NCI-H1694 (cell line): ENCODE measurements around the gene SPDYE3.
"Not testable (repeated sequence)": the region's sequence is repeated elsewhere in the genome, so short reads cannot be mapped to it uniquely, and the experiment has no call there.

Experiments
- DNase-seq: peaks from one replicate; lab custom pipeline; 2025; lab: John Stamatoyannopoulos, UW

SPDYE3 gene

DNA sequence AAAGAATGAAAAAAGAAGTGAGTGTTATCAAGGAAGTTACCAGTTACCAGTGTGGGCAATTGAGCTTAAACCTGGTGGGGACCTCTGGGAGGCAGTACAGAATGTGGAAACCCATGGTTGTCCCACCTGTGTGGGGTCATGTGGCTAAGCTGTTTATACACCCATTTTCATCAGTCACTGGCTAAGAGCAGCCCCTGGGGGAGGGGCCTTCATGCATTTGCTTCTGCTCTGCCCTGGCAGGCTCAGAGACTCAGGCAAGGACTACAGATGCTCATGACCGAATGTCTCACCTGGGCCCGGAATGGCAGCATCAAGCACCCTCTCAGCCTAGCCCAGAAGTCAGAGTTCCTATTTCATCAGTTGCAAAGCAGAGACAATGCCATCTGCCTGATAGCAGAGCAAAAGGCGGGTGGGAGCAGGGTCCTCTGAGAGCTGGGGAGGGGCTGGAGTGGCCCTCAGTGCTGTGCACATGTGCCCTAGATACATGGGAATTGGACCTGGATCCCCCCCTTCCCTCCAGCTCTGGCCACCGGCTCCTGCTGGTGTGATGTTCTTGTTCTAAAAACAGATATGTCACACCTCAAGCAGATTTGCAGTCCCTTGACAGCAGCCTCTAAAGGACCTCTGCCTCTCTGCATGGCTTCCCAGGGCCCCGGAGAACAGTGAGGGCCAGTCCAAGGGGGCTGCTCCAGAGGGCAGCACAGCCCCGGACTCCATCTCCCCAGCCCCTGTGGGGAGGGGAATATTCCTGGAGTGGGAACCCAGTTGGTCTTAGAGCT, 20.1 kb upstream of the SPDYE3 start:
- DNase-seq, result not testable (repeated sequence)

DNA sequence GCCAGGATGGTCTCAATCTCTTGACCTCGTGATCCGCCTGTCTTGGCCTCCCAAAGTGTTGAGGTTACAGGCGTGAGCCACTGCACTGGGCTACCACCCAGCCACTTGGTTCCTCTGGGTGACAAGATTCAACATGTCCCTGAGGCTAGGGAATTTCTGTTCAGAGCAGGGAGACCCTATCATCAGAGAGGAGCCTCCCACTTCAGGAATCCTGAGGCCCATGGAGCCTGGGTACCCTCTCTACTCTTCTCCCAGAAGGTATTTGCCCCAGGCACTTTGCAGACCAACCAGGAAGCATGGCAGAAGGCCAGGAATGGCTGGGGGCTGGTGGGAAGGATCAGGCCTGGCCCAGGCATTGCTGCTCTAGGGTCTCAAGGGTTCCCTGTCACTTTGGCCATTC, 19.2 kb upstream of the SPDYE3 start:
- DNase-seq, result not testable (repeated sequence)

DNA sequence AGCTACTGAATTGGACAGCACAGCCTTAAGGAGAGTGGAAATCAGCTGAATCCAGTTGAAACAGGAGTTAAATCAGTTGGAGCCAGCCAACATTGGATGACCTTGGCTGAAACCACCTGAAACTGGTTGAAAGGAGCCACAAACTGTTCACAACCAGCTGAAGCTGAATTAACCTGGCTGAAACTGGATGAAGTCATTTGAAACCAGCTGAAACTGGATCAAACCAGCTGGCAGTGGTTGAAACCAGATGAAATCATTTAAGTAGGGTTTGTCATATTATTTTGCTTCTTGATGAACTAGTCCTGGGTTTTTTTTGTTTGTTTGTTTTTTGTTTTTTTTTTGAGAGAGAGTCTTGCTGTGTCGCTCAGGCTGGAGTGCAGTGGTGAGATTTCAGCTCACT, 15.3 kb upstream of the SPDYE3 start:
- not testable (repeated sequence) for DNase-seq

- DNase-seq, result not testable (repeated sequence)
Measured at GRCh38 chr7:100295269-100295668, 12.2 kb upstream of the SPDYE3 start.

DNA sequence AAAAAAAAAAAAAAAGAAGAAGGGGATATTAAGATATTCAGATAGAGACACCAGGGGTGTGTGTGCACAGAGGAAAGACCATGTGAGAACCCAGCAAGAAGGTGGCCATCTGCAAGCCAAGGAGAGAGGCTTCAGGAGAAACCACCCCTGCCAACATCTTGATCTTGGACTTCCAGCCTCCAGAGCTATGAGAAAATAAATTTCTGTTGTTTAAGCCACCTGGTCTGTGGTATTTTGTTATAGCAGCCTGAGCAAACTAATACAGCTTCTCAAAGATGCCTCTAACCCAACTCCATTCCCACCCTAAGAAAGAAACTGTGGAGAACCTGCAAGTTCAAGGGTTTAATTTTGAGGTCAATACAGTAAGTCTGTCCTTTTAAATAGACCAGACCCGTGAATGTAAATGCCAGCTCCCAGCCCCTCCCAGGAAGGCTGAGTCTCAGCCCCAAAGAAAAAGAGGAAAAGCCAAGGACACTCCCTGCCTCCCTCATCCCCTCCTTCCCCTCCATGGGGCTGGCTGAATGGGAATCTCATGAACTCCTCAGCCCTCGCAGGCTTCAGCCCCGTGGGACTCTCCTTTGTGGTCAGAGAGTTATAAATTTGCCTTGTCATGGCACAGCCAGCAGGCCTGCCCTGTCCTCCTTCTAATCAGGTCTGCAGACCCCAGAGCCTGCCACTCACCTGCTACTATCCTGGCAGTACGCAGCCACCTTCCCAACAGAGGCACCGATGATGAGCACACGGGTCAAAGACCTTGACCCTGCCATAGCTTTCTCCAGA, 9.5 kb upstream of the SPDYE3 start:
- not testable (repeated sequence) for DNase-seq

DNA sequence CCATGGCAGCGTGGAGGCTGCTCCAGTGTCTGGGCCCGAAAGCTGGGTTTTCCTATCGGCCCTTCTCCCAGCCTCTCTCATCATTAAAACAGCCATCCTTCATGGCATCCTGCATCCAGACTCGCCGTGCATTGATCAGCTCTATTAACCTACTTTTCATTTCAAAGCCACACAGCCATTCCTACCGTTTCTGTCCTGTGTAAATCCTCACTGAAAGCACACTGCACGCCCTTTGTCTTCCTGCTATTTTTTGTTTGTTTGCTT, 8.9 kb upstream of the SPDYE3 start:
- not testable (repeated sequence) for DNase-seq

- not testable (repeated sequence) for DNase-seq
Measured at GRCh38 chr7:100304526-100304925, 3.0 kb upstream of the SPDYE3 start.

GRCh38 chr7:100318329-100318728, 10.8 kb downstream of the SPDYE3 start:
- not testable (repeated sequence) for DNase-seq

DNA sequence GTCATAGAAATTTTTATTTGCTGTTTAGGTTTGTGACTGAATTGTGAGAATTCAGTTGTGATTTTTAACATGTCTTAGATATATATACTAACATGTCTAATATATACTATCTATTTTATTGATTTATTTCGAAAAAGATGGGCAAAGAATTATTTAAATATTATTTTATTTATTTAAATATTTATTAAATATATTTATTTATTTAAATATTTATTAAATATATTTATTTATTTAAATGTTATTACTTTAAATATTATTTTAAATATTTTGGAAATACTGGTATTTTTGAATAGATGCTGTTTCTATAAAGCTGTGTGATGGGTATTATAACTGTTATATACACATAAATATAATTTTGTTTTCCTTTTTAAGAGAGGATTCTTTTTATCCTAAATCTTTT, 14.1 kb downstream of the SPDYE3 start:
- DNase-seq, result not testable (repeated sequence)

DNA sequence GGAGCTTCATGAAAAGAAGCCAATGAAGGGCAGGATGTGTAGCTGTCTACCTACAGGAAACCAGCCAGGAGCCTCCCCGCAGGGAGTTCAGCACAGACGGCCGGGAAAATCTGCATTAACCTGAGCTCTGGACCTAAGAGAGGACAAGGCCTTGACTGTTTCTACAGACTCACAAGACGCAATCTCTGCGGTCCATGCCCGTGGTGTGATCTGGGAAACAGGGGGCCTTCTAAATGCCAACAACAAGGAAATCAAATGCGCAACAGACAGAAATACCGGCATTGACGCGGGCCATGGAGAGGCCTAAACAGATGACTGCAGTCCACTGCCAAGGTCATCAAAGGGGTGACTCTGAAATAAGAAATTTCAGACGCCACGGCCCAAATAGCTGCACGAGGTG, 16.7 kb downstream of the SPDYE3 start:
- DNase-seq, result not testable (repeated sequence)

DNA sequence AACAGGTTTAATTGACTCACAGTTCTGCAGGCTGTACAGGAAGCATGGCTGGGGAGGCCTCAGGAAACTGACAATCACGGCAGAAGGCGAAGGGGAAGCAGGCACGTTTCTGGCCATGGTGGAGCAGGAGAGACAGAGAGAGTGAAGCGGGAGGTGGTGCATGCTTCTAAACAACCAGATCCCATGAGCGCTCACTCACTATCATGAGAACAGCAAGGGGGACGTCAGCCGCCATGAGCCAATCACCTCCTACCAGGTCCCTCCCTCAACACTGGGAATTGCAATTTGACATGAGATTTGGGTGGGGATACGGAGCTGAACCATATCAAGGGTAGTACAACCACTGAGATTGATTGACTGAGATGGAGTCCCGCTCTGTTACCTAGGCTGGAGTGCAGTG, 18.2 kb downstream of the SPDYE3 start:
- DNase-seq, result not testable (repeated sequence)

DNA sequence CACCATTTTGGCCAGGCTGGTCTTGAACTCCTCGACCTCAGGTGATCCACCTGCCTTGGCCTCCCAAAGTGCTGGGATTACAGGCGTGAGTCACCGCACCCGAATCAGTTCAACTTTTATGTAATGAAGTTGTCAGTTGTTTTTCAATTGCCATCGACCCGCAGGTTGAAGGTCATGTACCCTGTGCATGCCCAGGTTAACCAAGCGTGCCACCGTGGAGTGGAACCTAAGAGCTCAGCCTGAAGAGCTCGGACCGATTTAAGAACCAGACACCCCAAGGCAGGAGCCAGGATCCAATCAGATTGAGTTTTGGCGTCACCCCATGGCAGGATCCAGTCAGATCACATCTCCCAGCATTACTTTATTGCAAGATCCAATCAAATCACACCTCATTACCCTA, 19.4 kb downstream of the SPDYE3 start:
- DNase-seq, result not testable (repeated sequence)

DNA sequence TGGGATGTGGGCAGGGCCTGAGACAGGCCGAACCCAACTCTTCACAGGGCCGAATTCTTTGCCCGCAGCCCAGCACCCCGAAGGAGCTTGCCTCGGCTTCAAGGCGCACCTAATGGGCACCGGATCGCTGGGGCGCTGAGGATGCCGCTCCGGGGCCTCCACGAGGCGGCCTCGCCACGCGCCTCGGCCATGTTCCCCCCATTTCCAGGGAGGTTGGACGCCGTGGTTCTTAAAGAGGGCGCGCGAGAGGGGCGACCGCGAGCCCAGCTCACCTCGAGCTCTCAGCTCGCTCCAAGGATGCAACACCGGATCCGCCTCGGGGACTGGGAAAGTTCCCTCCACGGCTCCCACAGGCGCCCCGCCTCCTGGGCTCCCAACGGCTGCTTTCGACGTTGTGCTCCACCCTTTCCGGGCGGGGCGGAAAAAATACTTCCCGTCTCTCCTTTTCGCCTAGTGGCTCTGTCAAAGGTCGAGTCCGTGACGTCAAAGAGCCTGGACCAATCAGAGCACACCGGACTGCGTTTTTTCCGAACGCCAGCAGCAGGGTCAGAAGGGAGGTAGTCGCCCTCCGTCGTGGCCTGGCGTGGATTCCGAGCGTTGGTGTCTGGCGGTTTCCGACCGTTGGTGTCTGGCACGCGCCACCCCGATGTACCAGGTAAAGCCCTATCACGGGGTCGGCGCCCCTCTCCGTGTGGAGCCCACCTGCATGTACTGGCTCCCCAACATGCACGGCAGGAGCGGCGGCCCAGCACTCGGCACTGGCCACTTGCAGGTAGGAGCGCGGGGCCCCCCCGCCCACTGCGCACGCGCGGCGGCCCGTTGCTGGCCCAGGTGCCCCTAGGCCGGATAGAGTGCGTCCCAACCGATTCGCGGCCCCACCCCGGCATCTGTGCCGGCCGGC, 28.3 kb downstream of the SPDYE3 start:
- peak; percentile 86 for DNase-seq

DNA sequence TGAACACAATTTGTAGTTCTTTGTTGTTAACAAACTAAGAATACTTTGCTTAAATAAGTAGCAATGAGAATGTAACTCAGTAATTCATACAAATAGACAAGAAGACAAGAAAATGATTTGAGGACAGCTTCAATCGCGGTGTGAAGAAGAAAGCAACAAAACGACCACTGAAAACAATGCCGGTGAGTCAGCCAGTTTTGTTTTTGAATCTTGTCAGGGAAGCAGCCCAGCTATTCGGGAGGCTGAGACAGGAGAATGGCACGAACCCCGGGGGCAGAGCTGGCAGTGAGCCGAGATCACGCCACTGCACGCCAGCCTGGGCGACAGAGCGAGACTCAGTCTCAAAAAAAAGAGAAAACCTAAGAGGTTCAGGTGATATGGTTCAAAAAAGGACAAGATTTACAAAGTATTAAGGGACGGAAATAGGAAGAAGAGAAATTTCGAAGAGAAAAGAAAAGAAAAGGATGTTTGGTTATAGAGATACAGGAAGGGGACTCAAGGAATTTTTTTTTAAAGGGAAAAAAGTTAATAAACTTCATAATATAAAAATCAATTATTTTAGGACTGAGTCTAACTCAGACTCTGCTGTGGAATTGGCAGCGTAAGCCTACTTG, 30.7 kb downstream of the SPDYE3 start:
- not testable (repeated sequence) for DNase-seq

- not testable (repeated sequence) for DNase-seq
Measured at GRCh38 chr7:100341286-100341685, 33.8 kb downstream of the SPDYE3 start.

DNA sequence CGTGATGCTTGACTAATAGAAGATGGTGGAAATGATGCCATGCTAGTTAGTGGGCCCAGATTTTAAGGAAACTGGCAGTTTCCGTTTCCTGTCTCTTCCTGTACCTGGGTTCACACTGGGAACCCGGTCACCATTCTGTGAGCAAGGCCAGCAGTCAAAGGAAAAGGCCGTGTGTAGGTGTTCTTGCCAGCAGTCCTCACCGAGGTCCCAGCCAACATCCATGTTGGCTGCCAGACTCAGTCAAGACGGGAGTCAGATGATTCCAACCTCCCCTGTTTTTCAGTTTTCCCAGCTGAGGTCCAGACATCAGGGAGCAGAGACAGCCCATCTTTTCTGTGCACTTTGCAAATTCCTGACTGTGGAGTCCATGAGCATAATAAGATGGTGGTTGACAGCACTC, 35.3 kb downstream of the SPDYE3 start:
- no peak for DNase-seq

GRCh38 chr7:100344124-100344559, 36.6 kb downstream of the SPDYE3 start:
- DNase-seq, result not testable (repeated sequence)

GRCh38 chr7:100344560-100345287, 37.2 kb downstream of the SPDYE3 start:
- DNase-seq, result not testable (repeated sequence)

DNA sequence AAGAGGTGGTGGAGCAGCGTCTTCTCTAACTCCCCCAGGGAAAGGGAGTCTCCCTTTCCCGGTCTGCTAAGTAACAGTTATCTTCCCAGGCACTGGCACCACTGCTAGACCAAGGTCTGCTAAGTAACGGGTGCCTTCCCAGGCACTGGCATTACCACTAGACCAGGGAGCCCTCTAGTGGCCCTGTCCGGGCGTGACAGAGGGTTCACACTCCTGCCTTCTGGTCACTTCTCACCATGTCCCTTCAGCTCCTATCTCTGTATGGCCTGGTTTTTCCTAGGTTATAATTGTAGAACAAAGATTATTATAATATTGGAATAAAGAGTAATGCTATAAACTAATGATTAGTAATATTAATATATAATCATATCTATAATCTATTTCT, 37.8 kb downstream of the SPDYE3 start:
- DNase-seq, result peak; percentile 75

DNA sequence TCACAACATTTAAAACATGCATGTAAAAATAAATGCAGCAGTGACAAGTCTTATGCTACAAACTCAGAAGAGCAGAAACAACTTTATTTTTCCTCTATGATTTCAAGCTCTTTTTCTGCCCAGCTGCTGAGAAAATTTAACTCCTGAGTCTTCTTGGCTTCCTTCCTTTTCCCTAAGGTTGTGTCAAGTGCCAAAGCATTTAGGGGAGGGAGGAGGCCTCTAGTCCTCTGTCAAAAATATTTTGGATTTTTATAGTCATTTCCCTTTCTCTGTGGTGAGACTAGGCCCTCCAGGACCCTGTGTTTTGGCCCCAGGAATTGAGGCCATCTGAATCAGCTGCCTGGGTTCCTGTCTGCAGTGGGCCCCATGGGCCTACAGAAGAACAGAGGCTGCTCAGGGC, 39.4 kb downstream of the SPDYE3 start:
- no peak for DNase-seq

GRCh38 chr7:100348805-100349204, 41.3 kb downstream of the SPDYE3 start:
- no peak for DNase-seq
